Measurements from ENCODE around the gene SERPINB11. TPM values are rescaled to one million over a fixed set of nuclear protein-coding genes. Genes with fewer than 3 reads are reported as not detected.

Gene SERPINB11
- total RNA-seq, 1 experiment from 2014 or later: not detected

DNA sequence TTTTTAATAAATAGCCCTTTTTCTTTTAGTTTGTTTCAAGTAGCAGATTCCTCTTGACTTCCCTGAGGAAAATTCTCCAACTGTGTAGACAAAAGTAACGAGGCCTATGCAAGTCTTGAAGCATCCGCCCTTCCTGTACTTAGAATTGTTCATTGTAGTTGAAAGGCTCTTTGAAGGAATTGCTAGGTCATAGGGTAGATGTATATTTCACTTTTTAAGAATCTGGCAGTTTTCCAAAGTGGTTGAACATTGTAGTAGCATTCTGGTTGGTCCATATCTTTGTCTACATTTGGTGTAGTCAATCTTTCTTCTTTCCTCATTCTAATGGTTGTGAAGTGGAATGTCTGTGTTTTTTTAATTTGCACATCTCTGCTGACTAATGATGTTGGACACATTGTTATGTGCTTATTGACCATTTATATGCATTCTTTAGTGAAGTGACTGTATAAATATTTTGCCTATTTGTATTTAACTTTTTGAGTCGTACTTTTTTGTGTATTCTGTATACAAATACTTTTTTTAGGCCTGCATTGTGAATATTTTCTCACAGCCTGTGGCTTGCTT, 5.6 kb upstream of the SERPINB11 start:
- ChIA-PET CTCF (no interaction called here), POLR2A (no interaction called here)
- Histone ChIP-seq H3K27me3 (replicated peaks; ENCODE audit: control insufficient read depth, insufficient read depth, low read length) (no peaks in the 10 kb centered on the region), H3K4me1 (no peaks in the 10 kb centered on the region), H3K9me3 (no peaks in the 10 kb centered on the region), H3K36me3 (ENCODE audit: control insufficient read depth, insufficient read depth, low read length) (no peaks in the 10 kb centered on the region), H3K4me3 (ENCODE audit: low read depth, low read length) (no peak overlapping the region)
- no peak for DNase-seq
- TF ChIP-seq, protein P1, sequence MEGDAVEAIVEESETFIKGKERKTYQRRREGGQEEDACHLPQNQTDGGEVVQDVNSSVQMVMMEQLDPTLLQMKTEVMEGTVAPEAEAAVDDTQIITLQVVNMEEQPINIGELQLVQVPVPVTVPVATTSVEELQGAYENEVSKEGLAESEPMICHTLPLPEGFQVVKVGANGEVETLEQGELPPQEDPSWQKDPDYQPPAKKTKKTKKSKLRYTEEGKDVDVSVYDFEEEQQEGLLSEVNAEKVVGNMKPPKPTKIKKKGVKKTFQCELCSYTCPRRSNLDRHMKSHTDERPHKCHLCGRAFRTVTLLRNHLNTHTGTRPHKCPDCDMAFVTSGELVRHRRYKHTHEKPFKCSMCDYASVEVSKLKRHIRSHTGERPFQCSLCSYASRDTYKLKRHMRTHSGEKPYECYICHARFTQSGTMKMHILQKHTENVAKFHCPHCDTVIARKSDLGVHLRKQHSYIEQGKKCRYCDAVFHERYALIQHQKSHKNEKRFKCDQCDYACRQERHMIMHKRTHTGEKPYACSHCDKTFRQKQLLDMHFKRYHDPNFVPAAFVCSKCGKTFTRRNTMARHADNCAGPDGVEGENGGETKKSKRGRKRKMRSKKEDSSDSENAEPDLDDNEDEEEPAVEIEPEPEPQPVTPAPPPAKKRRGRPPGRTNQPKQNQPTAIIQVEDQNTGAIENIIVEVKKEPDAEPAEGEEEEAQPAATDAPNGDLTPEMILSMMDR (IDR thresholded peaks at IDR 0.05; ENCODE audit: insufficient read depth in 1 of 2, low read depth in 1 of 2, low read length in 1 of 2, severe bottlenecking in 1 of 2, unreplicated experiment in 1 of 2): no peak
- Mint-ChIP-seq H3K4me1 (ENCODE audit: low read depth, unreplicated experiment) (no peaks in the 10 kb centered on the region), H3K9me3 (ENCODE audit: unreplicated experiment) (no peaks in the 10 kb centered on the region), H3K36me3 (ENCODE audit: insufficient read depth, unreplicated experiment) (no peaks in the 10 kb centered on the region), H3K27me3 (ENCODE audit: insufficient read depth, unreplicated experiment) (peaks cover 5% of the 10 kb centered on the region), H3K27ac (ENCODE audit: unreplicated experiment) (no peak overlapping the region), H3K4me3 (ENCODE audit: unreplicated experiment) (no peak overlapping the region)
- no TSS peak for BruUV-seq (replicated peaks)
- intact Hi-C loops (cut with micrococcal nuclease; ENCODE audit: unreplicated experiment): no loop called here

- POLR2A ChIA-PET: no interaction called here
- DNase-seq: no peak
- H3K9me3 ChIP-seq: no peaks in the 10 kb centered on the region
- Mint-ChIP-seq H3K4me1 (ENCODE audit: low read depth, unreplicated experiment) (no peaks in the 10 kb centered on the region), H3K36me3 (ENCODE audit: insufficient read depth, unreplicated experiment) (no peaks in the 10 kb centered on the region), H3K27ac (ENCODE audit: unreplicated experiment) (no peak overlapping the region), H3K4me3 (ENCODE audit: unreplicated experiment) (no peak overlapping the region), H3K9me3 (ENCODE audit: unreplicated experiment) (no peaks in the 10 kb centered on the region), H3K27me3 (ENCODE audit: insufficient read depth, unreplicated experiment) (peaks cover 5% of the 10 kb centered on the region)
- H3K4me3 ChIP-seq (ENCODE audit: low read depth, low read length): no peak overlapping the region
- TF ChIP-seq, protein P1 (IDR thresholded peaks at IDR 0.05; ENCODE audit: insufficient read depth in 1 of 2, low read depth in 1 of 2, low read length in 1 of 2, severe bottlenecking in 1 of 2, unreplicated experiment in 1 of 2): no peak
- CTCF ChIA-PET: no interaction called here
- no peaks in the 10 kb centered on the region for H3K27me3 ChIP-seq (replicated peaks; ENCODE audit: control insufficient read depth, insufficient read depth, low read length)
- intact Hi-C loops (cut with micrococcal nuclease; ENCODE audit: unreplicated experiment): no loop called here
- H3K36me3 ChIP-seq (ENCODE audit: control insufficient read depth, insufficient read depth, low read length): no peaks in the 10 kb centered on the region
- H3K4me1 ChIP-seq: no peaks in the 10 kb centered on the region
- no TSS peak for BruUV-seq (replicated peaks)
These were observed 2.3 kb upstream of the SERPINB11 start for GRCh38 chr18:63700501-63700900.

DNA sequence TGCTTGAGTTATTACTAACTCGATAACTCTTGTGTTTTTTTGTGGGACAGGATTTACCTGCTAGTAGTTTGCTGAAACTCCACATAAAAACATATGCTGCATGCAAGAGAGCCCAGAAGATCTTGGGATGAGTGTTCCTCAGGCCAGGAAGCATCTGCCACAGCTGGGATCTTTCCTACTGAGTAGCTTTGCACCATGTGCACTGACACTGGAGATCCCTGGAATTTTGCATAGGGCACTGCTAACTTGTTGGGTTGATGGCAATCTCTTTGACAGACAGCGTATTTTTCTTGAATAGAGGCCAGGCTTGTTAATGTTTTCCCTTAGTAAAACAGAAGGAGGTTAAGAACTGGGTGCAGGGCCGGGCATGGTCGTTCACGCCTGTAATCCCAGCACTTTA, 808 bp upstream of the SERPINB11 start:
- H3K27me3 Mint-ChIP-seq (ENCODE audit: insufficient read depth, unreplicated experiment): peaks cover 5% of the 10 kb centered on the region
- no peaks in the 10 kb centered on the region for H3K9me3 ChIP-seq
- no peak for DNase-seq
- no peaks in the 10 kb centered on the region for H3K4me1 Mint-ChIP-seq (ENCODE audit: low read depth, unreplicated experiment)
- intact Hi-C loops (cut with micrococcal nuclease; ENCODE audit: unreplicated experiment): no loop called here
- POLR2A ChIA-PET: no interaction called here
- no peak overlapping the region for H3K4me3 ChIP-seq (ENCODE audit: low read depth, low read length)
- TF ChIP-seq, protein P1 (IDR thresholded peaks at IDR 0.05; ENCODE audit: insufficient read depth in 1 of 2, low read depth in 1 of 2, low read length in 1 of 2, severe bottlenecking in 1 of 2, unreplicated experiment in 1 of 2): no peak
- no peak overlapping the region for H3K27ac Mint-ChIP-seq (ENCODE audit: unreplicated experiment)
- H3K4me1 ChIP-seq: no peaks in the 10 kb centered on the region
- no TSS peak for BruUV-seq (replicated peaks)
- no peaks in the 10 kb centered on the region for H3K27me3 ChIP-seq (replicated peaks; ENCODE audit: control insufficient read depth, insufficient read depth, low read length)
- no peaks in the 10 kb centered on the region for H3K36me3 ChIP-seq (ENCODE audit: control insufficient read depth, insufficient read depth, low read length)
- no peaks in the 10 kb centered on the region for H3K9me3 Mint-ChIP-seq (ENCODE audit: unreplicated experiment)
- CTCF ChIA-PET: no interaction called here
- H3K4me3 Mint-ChIP-seq (ENCODE audit: unreplicated experiment): no peak overlapping the region
- no peaks in the 10 kb centered on the region for H3K36me3 Mint-ChIP-seq (ENCODE audit: insufficient read depth, unreplicated experiment)

All from Caco-2 (cell line).